Esophagus squamous epithelium (tissue), 5 donors: ENCODE data around the gene PTPRG. TPM values are rescaled to one million over a fixed set of nuclear protein-coding genes. Genes with fewer than 3 reads are reported as not detected.

ENCODE experiments used
- DNase-seq: peaks from one replicate; lab custom pipeline; 2025; lab: John Stamatoyannopoulos, UW
- H3K27ac ChIP-seq, 4 donors: fragments of 200-600 bp; sonication (generic); one replicate each; pipeline ENCODE4 v1.5.1; 2016 to 2019; ENCODE audit warnings: mild to moderate bottlenecking in 1 of 4
- H3K27me3 ChIP-seq, 4 donors: fragments of 200-600 bp; sonication (generic); 1 replicate in 3 of 4; 2 replicates in 1 of 4; pipeline versions ENCODE4 v1.5.1 to v1.6.0; 2017 to 2021; ENCODE audit warnings: antibody characterized with exemption in 1 of 4
- H3K36me3 ChIP-seq, 3 donors: fragments of 200-600 bp; sonication (generic); one replicate each; pipeline ENCODE4 v1.5.1; 2016 to 2019
- H3K4me1 ChIP-seq, 3 donors: fragments of 200-600 bp; sonication (generic); one replicate each; pipeline ENCODE4 v1.5.1; 2017 to 2019
- H3K4me3 ChIP-seq, 4 donors: fragments of 200-600 bp; sonication (generic); 1 replicate in 3 of 4; 2 replicates in 1 of 4; pipeline ENCODE4 v1.5.1; 2016 to 2019; ENCODE audit warnings: mild to moderate bottlenecking in 2 of 4, moderate library complexity in 1 of 4
- H3K9me3 ChIP-seq, 3 donors: fragments of 200-600 bp; sonication (generic); one replicate each; pipeline ENCODE4 v1.5.1; 2016 to 2019
- POLR2A ChIP-seq, 4 donors: fragments of 450-650 bp; IDR thresholded peaks; one replicate each; pipeline ENCODE4 v1.6.1; 2017; ENCODE audit warnings: antibody characterized with exemption in 4 of 4, mild to moderate bottlenecking in 4 of 4, moderate library complexity in 3 of 4
- WGBS, 2 donors: methylation state at CpG; one replicate each; pipeline ENCODE4 v1.1.5; 2018; 5-methylcytosine and 5-hydroxymethylcytosine counted together
- intact Hi-C: fragments of 100-400 bp; cut with DNase I; formaldehyde crosslinking; loops from one replicate; pipeline ENCODE4 v1.15.0; 2022
- total RNA-seq, 4 donors: library from RNA; depleted of rRNA; stranded (reverse); fragments of >200 nt; gene quantifications; one replicate each; pipeline ENCODE4 v1.1.0, GENCODE V29; 2016
- TF ChIP-seq, protein P1 (sequence below), 6 experiments: fragments of 450-650 bp in 4 of 6; fragments of 200-600 bp in 2 of 6; sonication (generic) in 2 of 6; IDR thresholded peaks; one replicate each; pipeline ENCODE4 v1.5.1; 2016 to 2019; ENCODE audit warnings: antibody characterized with exemption in 6 of 6, mild to moderate bottlenecking in 4 of 6, moderate library complexity in 4 of 6
- donor health status: DM: yes; HTN: yes; CAD: no.

PTPRG gene
- total RNA-seq, 4 donors from 2014 or later, result 3.7 to 42.2 (median 15.2) TPM

GRCh38 chr3:61914276-61914675 lies 352.9 kb downstream of the PTPRG start:
- Histone ChIP-seq H3K27ac (no peak overlapping the region), H3K4me3 (no peak overlapping the region), H3K27me3 (no peaks in the 10 kb centered on the region), H3K36me3 (no peaks in the 10 kb centered on the region), H3K9me3 (no peaks in the 10 kb centered on the region), H3K4me1 (no peaks in the 10 kb centered on the region)
- no peak for DNase-seq
- WGBS, 2 donors, result 85 to 90% methylated on average over 6 of the region's 6 CpGs
- TF ChIP-seq, protein P1, sequence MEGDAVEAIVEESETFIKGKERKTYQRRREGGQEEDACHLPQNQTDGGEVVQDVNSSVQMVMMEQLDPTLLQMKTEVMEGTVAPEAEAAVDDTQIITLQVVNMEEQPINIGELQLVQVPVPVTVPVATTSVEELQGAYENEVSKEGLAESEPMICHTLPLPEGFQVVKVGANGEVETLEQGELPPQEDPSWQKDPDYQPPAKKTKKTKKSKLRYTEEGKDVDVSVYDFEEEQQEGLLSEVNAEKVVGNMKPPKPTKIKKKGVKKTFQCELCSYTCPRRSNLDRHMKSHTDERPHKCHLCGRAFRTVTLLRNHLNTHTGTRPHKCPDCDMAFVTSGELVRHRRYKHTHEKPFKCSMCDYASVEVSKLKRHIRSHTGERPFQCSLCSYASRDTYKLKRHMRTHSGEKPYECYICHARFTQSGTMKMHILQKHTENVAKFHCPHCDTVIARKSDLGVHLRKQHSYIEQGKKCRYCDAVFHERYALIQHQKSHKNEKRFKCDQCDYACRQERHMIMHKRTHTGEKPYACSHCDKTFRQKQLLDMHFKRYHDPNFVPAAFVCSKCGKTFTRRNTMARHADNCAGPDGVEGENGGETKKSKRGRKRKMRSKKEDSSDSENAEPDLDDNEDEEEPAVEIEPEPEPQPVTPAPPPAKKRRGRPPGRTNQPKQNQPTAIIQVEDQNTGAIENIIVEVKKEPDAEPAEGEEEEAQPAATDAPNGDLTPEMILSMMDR (IDR thresholded peaks at IDR 0.05), result no peak
- no peak for TF ChIP-seq POLR2A (IDR thresholded peaks at IDR 0.05)
- intact Hi-C loops, result no loop called here

DNA sequence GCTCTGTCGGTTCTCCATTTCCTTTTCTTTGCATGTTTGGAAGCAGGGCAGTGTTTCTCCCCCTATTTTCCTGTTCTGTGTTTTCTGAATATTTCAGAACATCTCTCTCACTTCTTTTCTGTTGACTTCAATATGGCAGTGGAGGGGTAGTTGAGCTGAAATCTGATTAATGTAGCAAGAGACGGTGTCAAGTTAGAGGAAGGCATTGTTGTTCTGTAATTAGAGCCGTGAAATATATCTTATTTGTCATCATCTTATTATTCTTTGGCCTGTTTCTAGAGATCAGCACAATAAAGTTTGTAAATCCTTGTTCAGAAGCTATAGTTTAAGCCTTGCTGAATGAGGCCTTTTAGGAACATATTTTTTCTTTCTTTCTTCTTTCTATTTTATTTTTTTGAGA lies 353.9 kb downstream of the PTPRG start:
- TF ChIP-seq POLR2A (IDR thresholded peaks at IDR 0.05), result no peak
- TF ChIP-seq, protein P1 (IDR thresholded peaks at IDR 0.05), result no peak
- H3K4me1 ChIP-seq, result no peaks in the 10 kb centered on the region
- no peak overlapping the region for H3K27ac ChIP-seq
- 83% methylated on average over 3 of the region's 3 CpGs for WGBS, 2 donors
- H3K36me3 ChIP-seq, result no peaks in the 10 kb centered on the region
- DNase-seq, result no peak
- H3K9me3 ChIP-seq, result no peaks in the 10 kb centered on the region
- intact Hi-C loops, result no loop called here
- no peak overlapping the region for H3K4me3 ChIP-seq
- no peaks in the 10 kb centered on the region for H3K27me3 ChIP-seq

- H3K36me3 ChIP-seq, result no peaks in the 10 kb centered on the region
- no peak for TF ChIP-seq POLR2A (IDR thresholded peaks at IDR 0.05)
- TF ChIP-seq, protein P1 (IDR thresholded peaks at IDR 0.05), result no peak
- intact Hi-C loops, result no loop called here
- peaks cover 0 to 4% (median 0%) of the 10 kb centered on the region in 3 donors for H3K4me1 ChIP-seq
- no peak overlapping the region for H3K27ac ChIP-seq
- no peaks in the 10 kb centered on the region for H3K27me3 ChIP-seq
- no peaks in the 10 kb centered on the region for H3K9me3 ChIP-seq
- no peak for DNase-seq
- H3K4me3 ChIP-seq, result no peak overlapping the region
- WGBS, 2 donors, result 87 to 88% methylated on average over 4 of the region's 4 CpGs
Observed at GRCh38 chr3:61919371-61919770, 358.0 kb downstream of the PTPRG start.

- H3K27me3 ChIP-seq, result no peaks in the 10 kb centered on the region
- H3K9me3 ChIP-seq, result no peaks in the 10 kb centered on the region
- no peak for DNase-seq
- no peak overlapping the region for H3K4me3 ChIP-seq
- 66 to 68% methylated on average over 5 of the region's 5 CpGs for WGBS, 2 donors
- intact Hi-C loops, result no loop called here
- peaks cover 0 to 32% (median 10%) of the 10 kb centered on the region in 3 donors for H3K4me1 ChIP-seq
- no peak overlapping the region for H3K27ac ChIP-seq
- TF ChIP-seq, protein P1 (IDR thresholded peaks at IDR 0.05), result no peak
- no peak for TF ChIP-seq POLR2A (IDR thresholded peaks at IDR 0.05)
- no peaks in the 10 kb centered on the region for H3K36me3 ChIP-seq
Observed at GRCh38 chr3:61922118-61922517, 360.7 kb downstream of the PTPRG start.

- 48 to 56% methylated on average over 4 of the region's 4 CpGs for WGBS, 2 donors
Observed at GRCh38 chr3:61924090-61924735, 362.8 kb downstream of the PTPRG start.

More at GRCh38 chr3:61924090-61924735, 362.8 kb downstream of the PTPRG start:
- no peak overlapping the region for H3K27ac ChIP-seq
- H3K36me3 ChIP-seq, result no peaks in the 10 kb centered on the region
- intact Hi-C loops, result no loop called here
- no peak for DNase-seq
- H3K4me3 ChIP-seq, result no peak overlapping the region
- TF ChIP-seq POLR2A (IDR thresholded peaks at IDR 0.05), result no peak
- TF ChIP-seq, protein P1 (IDR thresholded peaks at IDR 0.05), result no peak
- peaks cover 5 to 44% (median 23%) of the 10 kb centered on the region in 3 donors for H3K4me1 ChIP-seq
- H3K27me3 ChIP-seq, result no peaks in the 10 kb centered on the region
- no peaks in the 10 kb centered on the region for H3K9me3 ChIP-seq
